HS-5 (cell line): ENCODE measurements around the gene TM9SF4.
A peak's percentile ranks its signal among the peaks of the same experiment; 100 is the strongest.

Source experiments
- DNase-seq: peaks from one replicate; pipeline ENCODE4 v3.0.0-alpha.2; 2012; ENCODE audit warnings: low read depth

TM9SF4 gene

DNA sequence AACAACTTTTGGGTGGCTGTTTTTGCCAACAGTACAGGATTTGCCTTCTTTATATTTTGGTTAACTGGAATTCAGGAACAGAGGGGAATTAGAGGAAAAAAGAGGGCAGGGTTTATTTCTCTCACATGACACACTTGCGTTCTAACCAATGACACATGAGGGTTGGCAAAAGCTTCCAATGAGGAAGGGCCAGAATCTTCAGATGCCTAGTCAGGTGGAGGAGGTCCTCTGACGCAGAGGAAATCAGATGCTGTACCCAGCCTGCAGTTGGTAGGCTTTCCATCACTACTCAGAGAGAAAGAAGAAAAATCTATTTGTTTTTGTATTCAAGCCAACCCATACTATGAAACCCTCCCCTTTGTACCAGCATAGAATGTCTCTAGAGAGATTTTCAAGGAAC is 20.8 kb downstream of the TM9SF4 start:
- DNase-seq: no peak

DNA sequence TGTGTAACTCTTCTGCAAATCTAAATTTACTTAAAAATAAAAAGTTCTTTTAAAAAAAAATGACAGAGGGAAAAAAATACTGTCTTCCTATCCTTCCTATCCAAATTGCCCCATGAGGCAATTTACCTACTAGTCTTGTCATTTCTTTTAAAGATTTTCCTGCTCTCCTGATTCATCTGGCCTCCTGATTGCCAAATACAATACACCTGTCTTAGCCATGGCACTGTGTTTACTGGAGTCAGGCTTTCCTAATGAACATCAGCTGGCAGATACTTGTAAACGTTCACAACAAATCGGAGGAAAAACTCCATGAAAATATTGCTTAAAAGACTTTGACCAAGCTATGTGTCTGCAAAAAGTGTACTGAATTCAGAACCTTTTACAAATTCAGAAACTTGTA is 21.5 kb downstream of the TM9SF4 start:
- no peak for DNase-seq

DNA sequence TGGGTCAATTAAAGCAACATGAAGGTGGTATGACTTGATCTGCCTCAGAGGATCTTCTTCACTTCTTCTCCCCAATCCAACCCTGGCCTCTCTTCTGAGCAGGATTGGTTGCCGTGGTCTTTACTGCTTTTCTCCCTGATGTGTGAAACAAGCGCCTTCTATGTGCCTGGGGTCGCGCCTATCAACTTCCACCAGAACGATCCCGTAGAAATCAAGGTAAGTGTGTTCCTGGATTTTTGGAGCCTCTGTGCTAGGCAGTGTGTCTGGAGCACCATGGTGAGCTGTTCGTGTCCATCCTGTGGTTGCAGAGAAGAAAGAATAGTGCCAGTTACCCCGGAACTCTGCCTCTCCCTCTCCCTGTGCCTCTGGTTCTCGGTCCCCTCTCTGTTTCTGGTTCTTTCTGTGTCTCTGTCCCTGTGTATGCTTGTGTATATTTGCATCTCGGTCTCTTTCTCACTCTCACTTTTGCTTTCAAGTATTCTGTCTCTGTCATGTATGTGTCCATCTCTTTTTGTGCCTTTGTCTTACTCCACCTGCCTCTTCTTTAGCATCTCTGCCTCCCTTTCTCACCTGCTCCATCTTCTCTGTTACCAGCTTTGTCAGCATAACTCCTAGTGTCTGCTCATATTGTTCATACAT is 23.5 kb downstream of the TM9SF4 start:
- DNase-seq: no peak

DNA sequence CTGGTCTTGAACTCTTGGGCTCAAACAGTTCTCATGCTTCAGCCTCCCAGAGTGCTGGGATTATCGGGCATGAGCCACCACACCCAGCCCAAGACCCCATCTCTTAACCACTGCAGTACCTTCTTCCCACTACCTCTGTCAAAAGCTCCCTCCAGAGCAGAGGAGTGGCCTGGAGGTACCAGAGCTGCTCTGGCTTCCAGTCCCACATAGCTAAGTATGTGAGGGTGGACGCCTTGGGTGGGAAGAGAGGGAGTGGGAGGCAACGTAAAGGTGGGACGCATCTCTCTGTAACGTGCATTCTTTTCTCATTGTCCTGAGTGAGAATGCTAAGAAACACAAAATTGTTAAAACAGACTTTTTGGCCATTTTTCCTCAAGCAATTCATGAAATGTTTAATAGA is 24.5 kb downstream of the TM9SF4 start:
- no peak for DNase-seq

DNA sequence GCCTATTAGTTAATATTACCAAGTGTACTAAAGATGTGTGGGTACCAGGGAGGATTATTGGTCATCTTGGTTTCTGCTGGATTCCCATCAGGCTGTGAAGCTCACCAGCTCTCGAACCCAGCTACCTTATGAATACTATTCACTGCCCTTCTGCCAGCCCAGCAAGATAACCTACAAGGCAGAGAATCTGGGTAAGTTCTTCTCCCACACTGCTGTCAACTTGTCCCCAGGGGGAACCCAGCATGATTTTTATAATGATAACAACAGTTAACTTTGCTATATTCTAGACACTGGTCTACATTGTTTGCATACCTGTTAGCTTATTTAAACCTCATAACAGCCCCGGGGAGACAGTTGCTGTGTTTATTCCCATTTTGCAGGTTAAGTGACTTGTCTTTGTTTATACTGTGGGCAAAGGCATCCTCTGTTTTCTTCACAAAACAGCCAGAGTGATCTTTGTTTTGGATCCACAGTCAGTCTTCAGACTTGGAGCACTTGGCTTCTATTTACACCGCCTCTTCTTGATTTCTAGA is 26.5 kb downstream of the TM9SF4 start:
- no peak for DNase-seq

DNA sequence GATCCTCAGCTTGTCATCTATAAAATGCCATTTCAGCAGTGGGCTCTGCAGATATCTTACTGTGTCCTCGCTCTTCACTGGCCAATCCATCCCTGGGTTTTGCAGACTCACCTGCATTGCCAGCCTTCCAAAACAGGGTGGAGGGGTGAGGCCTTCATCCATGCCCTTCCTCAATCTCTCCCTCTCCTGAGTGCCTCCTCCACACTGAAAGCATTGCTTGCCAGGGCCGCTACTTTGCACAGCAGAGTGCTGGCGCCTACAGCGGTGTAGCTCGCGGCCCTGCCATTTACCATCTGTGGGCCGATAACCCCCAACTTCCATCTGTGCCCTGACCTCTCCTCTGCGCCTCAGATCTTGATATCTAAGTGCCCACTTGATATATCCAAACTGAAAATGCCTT is 29.4 kb downstream of the TM9SF4 start:
- DNase-seq: no peak

DNA sequence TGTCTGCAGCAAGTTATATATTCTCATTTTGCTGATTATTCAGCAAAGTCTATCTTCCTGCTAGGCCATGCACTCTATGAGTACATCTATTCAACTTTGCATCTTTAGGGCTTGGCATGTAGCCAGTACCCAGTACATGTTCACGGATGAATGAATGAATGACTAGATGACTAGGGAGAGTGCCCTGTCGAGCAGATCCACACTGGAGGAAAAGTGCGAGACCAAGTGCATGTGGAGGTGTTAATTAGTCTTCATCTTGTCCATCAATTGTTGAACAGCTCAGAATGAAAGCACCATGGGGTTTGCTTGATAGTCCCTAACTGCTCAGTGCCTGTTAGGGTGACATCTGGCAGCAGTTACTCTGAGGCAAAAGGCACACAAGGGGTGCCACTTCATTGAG is 30.4 kb downstream of the TM9SF4 start:
- no peak for DNase-seq

DNA sequence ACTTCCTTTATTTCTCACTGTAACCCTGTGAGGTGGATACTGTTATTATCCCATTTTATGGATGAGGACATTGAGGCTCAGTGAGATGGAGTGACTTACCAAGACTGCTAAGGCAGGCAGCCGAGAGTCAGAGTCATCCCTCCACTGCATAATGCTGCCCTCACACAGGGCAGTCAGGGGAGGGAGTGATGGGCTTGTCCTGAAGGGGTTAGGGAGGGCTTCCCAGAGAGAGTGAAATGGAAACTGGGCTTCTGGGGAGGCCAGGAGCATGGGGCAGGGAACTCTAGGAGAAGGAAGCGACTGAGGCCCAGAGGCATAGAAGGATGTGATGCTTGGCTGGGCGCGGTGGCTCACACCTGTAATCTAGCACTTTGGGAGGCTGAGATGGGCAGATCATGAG is 31.1 kb downstream of the TM9SF4 start:
- no peak for DNase-seq

DNA sequence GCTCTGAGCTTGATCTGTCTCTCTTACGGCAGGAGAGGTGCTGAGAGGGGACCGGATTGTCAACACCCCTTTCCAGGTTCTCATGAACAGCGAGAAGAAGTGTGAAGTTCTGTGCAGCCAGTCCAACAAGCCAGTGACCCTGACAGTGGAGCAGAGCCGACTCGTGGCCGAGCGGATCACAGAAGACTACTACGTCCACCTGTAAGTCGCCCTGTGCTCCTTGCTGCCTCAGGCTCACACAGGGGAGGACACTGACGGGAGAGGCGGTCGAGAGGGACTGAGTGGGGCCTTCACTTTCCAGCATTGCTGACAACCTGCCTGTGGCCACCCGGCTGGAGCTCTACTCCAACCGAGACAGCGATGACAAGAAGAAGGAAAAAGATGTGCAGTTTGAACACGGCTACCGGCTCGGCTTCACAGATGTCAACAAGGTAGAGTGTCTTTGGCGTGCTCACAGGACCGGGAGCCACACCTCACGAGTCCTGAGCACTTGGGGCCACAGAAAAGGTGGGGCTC is 32.0 kb downstream of the TM9SF4 start:
- no peak for DNase-seq

DNA sequence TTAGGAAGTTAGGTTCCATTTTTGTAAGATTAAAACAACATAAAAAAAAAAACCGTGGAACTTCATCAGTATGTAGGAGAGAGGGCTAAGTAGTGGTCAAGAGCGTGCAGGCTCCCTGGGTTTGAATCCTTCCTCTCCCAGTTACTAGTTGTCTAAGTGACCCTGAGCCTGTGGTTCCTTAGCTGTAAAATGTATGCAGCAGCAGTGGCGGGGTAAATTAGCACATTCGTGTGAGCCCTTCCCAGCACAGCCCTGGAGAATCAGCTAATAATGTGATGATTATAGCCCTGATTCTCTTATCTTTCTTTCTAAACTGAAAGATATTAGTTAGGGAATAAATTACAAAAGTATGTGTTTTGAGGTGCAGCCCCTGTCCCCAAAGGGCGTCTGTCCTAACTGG is 32.6 kb downstream of the TM9SF4 start:
- DNase-seq: no peak

DNA sequence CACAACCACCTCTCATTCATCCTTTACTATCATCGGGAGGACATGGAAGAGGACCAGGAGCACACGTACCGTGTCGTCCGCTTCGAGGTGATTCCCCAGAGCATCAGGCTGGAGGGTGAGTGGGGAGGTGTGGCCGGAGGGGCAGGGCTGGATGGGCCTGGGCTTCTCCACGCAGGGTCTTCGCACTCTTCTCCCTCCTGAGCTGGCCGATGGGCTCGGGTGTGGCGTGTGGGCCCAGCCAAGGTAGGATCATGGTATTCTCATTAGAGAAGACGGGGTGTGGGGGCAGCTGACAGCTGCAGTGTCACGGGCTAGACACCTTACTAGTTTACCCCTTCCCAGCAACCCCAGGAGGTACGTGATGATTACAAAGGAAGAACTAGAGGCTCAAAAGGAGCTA is 33.5 kb downstream of the TM9SF4 start:
- no peak for DNase-seq

DNA sequence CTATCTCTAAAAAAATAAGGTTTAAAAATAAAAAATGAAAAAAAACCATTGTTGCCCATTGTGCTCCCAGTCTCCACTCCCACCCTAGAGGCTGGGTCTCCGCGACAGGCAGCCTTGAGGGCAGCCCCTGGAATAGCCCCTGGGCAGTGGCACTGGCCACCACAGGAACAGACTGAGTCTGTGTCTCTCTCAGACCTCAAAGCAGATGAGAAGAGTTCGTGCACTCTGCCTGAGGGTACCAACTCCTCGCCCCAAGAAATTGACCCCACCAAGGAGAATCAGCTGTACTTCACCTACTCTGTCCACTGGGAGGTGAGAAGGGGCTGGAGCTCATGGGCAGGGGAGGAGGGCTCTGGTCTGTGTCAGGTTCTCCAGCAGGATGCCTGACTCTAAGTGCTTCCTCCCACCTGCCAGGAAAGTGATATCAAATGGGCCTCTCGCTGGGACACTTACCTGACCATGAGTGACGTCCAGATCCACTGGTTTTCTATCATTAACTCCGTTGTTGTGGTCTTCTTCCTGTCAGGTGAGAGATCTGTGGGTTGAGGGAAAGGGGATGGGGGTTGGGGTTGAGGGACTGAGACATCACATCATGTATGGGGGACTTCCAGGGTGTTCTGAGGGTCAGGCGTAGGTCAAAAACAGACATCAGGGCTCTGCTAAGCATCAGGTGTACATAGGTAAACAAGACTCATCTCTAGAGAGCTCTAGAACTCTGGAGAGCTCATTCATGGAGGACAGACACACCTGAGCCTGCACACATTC is 35.6 kb downstream of the TM9SF4 start:
- DNase-seq: no peak

DNA sequence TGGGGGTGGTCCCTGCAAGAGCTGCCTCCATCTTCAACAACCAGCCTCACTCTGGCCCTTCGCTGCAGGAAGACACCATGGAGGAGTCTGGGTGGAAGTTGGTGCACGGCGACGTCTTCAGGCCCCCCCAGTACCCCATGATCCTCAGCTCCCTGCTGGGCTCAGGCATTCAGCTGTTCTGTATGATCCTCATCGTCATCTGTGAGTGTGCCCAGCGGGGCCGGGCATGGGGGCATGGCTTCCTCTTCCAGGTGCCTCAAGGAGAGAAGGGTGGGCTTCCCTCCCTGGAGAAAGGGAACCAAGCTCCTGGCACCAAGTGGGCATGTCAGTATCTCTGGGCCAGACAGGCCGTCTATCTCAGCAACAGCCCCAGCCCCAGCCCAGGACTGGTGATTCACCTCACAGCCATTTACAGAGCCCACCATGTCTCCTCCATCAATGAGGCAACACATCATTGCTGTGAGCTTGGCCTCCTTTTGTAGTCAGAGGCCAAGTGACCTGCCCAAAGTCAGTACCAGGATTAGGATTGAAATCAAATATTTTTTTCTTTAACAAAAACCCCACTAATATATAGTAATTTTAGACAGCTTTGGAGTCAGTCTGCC is 40.2 kb downstream of the TM9SF4 start:
- DNase-seq: no peak

DNA sequence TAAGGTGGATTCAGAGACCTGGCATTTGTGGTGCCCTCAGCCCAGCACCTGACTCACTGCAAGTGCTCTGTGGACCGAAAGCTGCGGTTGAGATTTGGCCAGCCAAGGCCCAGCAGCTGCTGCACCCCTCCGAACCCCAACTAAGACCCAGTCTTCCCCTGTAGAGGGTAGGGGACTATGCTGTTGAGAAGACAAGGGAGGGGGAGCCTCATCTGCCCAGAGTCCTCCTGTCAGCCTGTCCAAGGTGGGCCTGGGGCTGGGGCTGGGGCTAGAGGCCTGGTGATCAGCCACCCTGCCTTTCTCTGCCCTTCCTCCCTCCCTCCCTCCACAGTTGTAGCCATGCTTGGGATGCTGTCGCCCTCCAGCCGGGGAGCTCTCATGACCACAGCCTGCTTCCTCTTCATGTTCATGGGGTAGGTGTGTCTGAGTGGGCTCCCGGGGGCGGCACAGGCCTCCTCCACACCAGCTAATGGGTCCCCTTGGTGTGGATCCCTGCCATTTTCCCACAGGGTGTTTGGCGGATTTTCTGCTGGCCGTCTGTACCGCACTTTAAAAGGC is 40.9 kb downstream of the TM9SF4 start:
- no peak for DNase-seq

DNA sequence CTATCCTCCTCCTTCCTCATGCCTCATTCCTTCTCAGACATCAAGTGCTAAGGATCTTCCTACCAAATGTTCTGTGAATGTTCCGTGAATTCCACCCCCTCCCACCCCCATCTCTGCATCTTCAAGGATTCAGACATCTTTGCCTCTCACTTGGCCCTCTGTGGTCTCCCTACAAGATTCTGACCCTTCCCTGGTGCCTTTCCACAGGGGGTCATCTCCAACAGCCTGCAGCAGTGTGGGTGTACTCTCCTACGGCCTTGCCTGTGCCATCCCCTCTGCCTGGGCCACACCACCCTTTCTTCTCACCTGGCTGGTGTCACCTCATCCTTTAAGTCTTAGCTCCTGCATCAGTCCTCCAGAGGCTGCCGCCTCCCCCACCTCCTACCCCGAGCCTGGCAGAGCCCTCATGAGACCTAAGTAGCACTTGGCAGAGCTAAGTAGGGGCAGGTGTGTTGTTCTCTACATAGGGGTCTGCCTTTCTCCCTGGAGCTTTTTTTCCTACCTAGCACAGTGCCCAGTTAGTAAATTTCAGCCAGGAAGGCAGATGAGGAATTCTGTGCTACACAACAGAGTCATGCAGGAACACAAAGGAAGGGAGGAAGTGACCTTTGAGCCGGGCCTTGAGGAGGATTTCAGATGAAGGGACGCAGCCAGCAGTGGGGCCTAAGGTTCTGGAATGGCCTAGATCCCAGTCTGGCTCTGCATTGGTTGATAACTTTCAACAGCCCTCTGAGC is 43.1 kb downstream of the TM9SF4 start:
- no peak for DNase-seq

DNA sequence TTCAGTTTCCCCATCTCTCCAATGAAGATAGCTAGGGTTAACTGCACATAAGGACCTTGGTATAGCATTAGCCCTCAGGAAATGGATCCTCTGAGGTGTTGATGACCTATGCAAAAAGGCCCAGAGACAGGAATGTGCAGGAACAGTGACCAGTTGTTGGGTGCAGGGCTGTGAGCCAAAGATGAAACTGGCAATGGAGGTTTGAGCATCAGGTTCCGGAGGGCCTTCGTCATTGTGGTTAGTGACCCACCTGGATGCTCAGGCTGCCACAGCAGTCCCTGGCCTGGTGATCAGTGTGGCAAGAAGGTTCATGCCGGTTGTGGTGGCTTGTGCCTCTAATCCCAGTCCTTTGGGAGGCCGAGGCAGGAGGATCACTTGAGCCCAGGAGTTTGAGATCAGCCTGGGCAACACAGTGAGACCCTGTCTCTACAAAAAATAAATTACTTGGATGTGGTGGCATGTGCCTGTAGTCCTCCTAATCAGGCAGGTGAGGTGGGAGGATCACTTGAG is 43.7 kb downstream of the TM9SF4 start:
- DNase-seq: no peak

DNA sequence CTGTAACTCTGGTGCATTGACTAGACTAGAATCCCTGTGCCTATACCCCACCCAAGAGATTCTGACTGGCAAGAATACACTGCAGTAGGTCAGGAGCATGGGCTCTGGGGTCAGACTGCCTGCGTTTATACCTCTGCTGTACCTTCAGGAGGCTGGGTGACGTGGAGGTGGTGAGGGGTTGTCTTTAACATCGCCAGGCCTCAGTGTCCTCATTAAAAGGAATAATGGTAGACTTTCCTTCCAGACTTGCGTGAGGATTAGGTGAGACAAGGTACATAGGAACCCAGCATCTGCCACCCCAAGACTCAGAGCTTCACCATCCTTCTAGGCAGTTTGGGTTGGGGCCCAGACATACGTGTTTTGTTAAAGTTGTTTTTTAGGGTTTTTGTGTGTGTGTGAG is 44.3 kb downstream of the TM9SF4 start:
- no peak for DNase-seq

DNA sequence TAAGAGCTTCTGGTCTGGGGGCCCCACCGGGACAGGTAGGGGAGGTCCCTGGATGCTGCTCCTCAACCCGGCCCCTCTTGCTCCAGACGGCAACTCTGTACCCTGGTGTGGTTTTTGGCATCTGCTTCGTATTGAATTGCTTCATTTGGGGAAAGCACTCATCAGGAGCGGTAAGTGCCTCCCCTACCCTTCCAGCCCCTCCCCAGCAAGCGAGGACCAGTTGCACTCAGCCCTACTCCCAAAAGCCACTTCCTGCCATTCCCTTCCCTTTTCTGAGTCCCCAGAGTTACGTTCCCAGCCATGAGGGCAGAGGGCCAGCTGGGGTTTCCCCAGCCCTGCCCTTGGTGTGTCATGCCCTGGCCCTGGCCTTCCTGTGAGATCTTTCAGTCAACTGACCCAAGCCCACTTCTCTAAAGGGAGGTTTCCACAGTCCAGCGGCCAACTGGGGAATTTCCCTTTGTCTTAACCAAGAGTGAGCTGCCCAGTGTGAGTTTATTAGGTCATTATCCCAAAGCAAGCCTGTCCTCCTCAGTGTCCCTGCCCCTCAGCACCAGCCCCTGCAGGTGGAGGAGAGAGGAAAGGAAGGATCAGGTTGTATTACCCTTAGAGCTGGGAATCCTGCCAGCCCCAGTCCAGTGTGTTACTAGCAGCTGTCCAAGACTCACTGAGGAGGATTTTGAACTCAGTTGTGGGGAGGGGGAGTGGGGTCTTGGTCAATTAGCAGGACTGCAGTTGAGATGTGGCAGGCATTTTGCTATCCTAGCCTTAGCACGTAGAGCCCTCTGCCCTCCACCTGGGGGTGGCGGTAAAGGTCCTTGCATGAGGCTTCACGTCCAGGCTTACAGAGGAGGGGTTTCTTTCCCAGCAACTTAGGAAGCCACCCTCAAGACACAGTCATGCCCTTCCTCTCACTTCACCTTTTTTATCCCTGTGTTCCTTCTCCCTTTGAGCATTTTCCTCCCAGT is 45.8 kb downstream of the TM9SF4 start:
- peak; percentile 88 for DNase-seq

DNA sequence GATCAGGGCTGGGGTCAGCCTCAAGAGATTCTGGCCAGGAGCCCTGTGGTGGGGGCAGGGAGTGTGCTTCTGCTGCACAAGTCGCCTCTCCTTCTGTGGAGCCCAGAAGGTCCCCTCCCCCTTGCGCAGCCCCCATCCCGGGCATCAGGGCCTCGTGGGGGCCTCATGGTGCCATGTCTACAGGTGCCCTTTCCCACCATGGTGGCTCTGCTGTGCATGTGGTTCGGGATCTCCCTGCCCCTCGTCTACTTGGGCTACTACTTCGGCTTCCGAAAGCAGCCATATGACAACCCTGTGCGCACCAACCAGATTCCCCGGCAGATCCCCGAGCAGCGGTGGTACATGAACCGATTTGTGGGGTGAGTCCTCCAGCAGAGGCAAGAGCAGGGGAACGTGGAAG is 48.1 kb downstream of the TM9SF4 start:
- no peak for DNase-seq

DNA sequence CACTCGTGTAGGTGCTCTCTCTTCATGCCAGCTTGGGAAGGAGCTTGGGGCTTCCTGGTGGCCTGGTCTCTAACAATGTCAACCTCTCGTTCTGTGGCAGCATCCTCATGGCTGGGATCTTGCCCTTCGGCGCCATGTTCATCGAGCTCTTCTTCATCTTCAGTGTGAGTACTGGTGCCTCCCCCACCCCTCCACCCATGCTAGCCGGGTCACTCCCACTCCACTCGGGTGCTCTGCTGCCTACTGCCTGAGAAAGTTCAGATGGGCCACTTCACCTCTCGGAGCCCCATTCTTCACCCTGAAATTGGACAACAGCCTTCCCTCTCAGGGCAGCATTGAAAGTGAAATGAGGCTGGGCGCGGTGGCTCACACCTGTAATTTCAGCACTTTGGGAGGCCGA is 48.8 kb downstream of the TM9SF4 start:
- DNase-seq: no peak
